Amygdala (tissue), 56 donors: ENCODE data around the gene NFKB2.

Source experiments
- DNase-seq, 56 donors: peaks; one replicate each; lab custom pipeline; 2025; lab: John Stamatoyannopoulos, UW

NFKB2 gene

GRCh38 chr10:102420714-102421506 lies 25.4 kb downstream of the NFKB2 start, which contains the start of gene FBXL15:
Gene FBXL15, plus strand, starts transcription at chr10:102420836. Its CDS starts 294 bp downstream, at chr10:102421130.
- peak; percentile 73 to 98 (median 92) for DNase-seq

GRCh38 chr10:102421507-102421756 lies 25.9 kb downstream of the NFKB2 start:
- peak in 1 of 56 donors; percentile 54 for DNase-seq

DNA sequence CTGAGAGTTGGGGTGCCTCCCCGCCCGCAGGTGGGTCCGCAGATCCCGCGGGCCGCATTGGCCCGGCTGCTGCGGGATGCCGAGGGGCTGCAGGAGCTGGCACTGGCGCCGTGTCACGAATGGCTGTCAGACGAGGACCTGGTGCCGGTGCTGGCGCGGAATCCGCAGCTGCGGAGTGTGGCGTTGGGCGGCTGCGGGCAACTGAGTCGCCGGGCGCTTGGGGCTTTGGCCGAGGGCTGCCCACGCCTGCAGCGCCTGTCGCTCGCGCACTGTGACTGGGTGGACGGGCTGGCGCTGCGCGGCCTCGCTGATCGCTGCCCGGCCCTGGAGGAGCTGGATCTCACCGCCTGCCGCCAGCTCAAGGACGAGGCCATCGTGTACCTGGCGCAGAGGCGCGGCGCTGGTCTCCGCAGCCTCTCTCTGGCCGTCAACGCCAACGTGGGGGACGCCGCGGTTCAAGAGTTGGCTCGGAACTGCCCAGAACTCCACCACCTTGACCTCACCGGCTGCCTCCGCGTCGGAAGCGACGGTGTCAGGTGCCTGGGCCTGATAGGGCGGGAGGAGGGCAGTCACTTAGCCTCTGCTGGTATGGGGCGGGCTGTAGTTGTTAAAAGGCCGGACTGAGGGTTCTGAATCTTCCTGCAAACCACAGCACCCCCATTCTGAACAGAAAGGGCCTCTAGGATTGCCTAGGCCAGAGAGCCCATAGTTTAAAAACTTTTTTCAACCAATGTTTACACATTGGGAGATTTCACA lies 26.4 kb downstream of the NFKB2 start:
- DNase-seq, result peak in 2 of 56 donors; percentile 29 to 56

DNA sequence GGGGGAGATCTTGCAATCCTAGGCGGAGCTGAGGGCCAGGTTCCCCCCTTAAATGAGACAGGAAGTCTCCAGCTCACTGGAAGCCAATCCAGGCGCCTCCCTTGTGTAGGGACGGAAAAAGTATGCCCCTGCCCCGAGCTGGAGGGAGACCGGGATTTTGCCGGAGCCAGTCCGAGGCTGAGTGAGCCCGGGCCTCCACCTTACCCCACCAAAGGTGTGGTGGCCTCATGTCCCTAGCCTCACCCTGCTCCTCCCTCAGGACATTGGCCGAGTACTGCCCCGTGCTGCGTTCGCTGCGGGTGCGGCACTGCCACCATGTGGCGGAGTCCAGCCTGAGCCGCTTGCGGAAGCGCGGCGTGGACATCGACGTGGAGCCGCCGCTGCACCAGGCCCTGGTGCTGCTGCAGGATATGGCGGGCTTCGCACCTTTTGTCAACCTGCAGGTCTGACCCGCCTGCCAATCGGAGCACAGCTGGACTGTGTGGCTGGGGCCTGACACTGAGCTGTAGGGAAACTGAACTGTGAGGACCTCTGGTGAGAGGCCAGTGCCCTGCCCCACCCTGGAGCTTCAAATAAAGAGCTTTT lies 27.1 kb downstream of the NFKB2 start:
- peak in 44 of 56 donors; percentile 12 to 78 (median 46) for DNase-seq

- no peak for DNase-seq
These were observed 28.0 kb downstream of the NFKB2 start for GRCh38 chr10:102423372-102423968.

DNA sequence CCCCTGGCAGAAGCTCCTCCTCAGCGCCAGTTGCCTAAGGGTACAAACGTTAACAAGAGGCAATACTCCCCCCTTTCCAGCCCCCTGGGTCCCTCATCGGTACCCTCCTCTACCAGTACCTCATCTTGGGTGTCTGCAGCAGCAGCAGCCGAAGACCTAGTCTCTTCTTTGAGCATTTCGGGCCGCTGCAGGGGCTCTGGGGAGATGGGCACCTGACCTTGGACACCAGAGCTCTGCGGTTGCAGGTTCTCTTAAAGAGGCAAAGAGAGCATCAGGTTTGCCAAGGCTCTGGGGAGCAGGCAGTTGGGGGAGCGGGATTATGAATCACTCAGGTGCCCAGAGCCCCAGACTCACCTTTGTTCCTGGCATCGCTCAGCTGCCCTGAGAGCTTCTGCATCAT lies 28.6 kb downstream of the NFKB2 start:
- DNase-seq, result no peak

- DNase-seq, result no peak
These were observed 29.4 kb downstream of the NFKB2 start for GRCh38 chr10:102424916-102425315.

DNA sequence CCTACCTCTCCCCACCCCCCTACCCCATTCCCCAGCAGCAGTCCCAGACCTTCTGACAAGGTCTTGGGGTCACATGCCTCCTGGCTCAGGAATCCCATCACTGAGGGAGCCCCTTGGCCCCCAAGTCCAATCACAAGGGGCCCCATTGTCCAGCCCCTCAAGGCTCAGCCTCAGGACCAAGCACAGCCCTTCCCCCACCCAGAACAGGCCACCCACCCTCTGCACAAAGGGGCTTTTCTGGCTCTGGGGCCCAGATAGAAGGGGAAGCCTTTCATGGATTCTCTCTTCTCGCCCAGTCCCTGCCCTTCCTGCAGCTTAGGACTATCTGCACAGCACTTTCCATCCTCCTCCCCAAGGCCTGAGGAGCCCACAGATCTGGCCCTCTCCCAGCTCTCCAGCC lies 29.9 kb downstream of the NFKB2 start:
- no peak for DNase-seq

GRCh38 chr10:102426803-102427287 lies 31.3 kb downstream of the NFKB2 start:
- DNase-seq, result no peak

GRCh38 chr10:102429468-102429867 lies 34.0 kb downstream of the NFKB2 start:
- no peak for DNase-seq

- no peak for DNase-seq
These were observed 36.1 kb downstream of the NFKB2 start for GRCh38 chr10:102431452-102432124.

GRCh38 chr10:102432162-102432950 lies 36.9 kb downstream of the NFKB2 start, which contains the start of gene CUEDC2:
Gene CUEDC2, minus strand, starts transcription at chr10:102432574. Its CDS starts 7,386 bp downstream, at chr10:102425188.
- DNase-seq, result peak; percentile 67 to 97 (median 92)

GRCh38 chr10:102433619-102434046 lies 38.1 kb downstream of the NFKB2 start:
- no peak for DNase-seq

DNA sequence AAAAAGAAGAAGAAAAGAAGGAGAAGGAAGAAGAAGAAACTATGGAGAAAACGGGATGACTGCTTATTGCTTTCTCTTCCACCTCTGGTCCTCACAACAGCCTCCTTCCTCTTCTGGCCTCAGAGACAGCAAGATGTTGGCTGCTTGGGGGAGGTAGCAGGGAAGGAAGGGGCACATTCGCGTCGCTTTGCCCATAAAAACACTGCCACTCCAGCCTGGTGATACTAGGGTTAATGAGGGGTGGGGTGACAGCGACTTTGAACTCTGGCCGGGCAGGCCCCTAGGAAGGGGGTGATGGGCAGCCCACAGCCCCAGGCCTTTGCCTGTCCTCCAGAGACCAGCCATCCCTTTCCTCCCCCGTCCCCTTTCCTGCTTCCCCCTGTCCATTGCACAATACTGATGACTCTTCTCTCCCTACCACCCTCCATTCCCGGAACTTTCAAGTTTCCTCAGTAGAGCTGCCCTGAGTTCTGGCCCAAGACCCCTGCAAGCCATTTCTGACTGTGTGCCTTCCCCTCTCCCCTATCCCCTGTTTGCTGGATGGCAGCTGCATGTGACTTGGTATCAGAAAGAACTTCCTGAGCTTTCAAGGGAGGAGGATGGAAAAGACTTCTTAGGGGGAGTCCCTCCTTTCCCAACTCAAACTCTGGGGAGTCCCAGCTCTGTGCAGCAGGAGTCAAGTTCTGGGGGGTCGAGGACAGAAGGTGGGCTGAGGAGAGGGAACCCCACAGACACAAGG lies 39.1 kb downstream of the NFKB2 start:
- DNase-seq, result no peak

GRCh38 chr10:102435133-102435497 lies 39.6 kb downstream of the NFKB2 start:
- DNase-seq, result no peak

- DNase-seq, result peak in 1 of 56 donors; percentile 19
These were observed 40.2 kb downstream of the NFKB2 start for GRCh38 chr10:102435529-102436233.

GRCh38 chr10:102436312-102436711 lies 40.8 kb downstream of the NFKB2 start:
- DNase-seq, result no peak

DNA sequence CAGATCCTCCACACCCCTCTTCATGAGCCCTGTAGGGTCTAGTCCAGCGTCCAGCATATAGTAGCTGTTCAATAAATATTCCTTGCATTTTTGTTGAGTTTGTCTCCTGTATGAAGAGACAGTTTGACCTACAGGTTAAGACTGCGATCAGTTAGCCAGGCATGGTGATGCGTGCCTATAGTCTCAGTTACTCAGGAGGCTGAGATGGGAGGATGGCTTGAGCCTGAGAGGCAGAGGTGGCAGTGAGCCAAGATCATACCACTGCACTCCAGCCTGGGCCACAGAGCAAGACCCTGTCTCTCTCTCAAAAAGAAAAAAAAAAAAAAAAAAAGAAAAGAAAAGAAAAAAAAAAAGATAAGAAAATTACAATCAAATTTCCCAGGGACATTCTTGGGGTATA lies 42.0 kb downstream of the NFKB2 start:
- no peak for DNase-seq
